T-cell (primary cell): ENCODE data around the gene SYNDIG1. TPM values are rescaled to one million over a fixed set of nuclear protein-coding genes. Genes with fewer than 3 reads are reported as not detected.

Source experiments
- ATAC-seq, 4 experiments: fragments of 200-7000 bp in 3 of 4; fragments of 150-1000 bp in 1 of 4; cut with Tn5 transposase; replicated peaks in 1 of 4; 1 replicate in 3 of 4; 2 replicates in 1 of 4; pipeline ENCODE4 v1.10.0; 2021; ENCODE audit warnings: moderate library complexity in 3 of 4, mild to moderate bottlenecking in 2 of 4, moderate number of reproducible peaks in 1 of 4
- CTCF ChIA-PET, 2 donors: fragments of 300-600 bp; sonication (Branson Sonifier 250); formaldehyde crosslinking; loops; one replicate each; lab custom pipeline; 2022; ENCODE audit warnings: antibody characterized with exemption in 2 of 2; lab: Charles Lee
- POLR2A ChIA-PET, 2 donors: fragments of 300-600 bp; sonication (Branson Sonifier 250); formaldehyde crosslinking; loops; one replicate each; lab custom pipeline; 2022; ENCODE audit warnings: antibody characterized with exemption in 2 of 2; lab: Charles Lee
- DNase-seq, 35 experiments: peaks; one replicate each; pipeline versions ENCODE4 v3.0.0 to v3.0.0-alpha.2; 2013 to 2023
- H3K27ac ChIP-seq: one replicate; pipeline ENCODE4 v1.5.1; 2013; ENCODE audit warnings: low read length
- H3K27me3 ChIP-seq, 2 experiments: replicated peaks in 1 of 2; 1 replicate in 1 of 2; 2 replicates in 1 of 2; pipeline versions ENCODE4 v1.6.1 to v1.7.0; 2013; ENCODE audit warnings: low read length in 1 of 2, mixed read lengths in 1 of 2; ENCODE audit not compliant: control insufficient read depth in 2 of 2, insufficient read depth in 2 of 2; ENCODE audit errors: extremely low read depth in 1 of 2
- H3K36me3 ChIP-seq, 2 donors: 1 replicate in 1 of 2; 2 replicates in 1 of 2; pipeline versions ENCODE4 v1.6.1 to v1.7.0; 2013; ENCODE audit warnings: low read length in 1 of 2; ENCODE audit not compliant: control insufficient read depth in 2 of 2, insufficient read depth in 1 of 2; ENCODE audit errors: extremely low read depth in 1 of 2
- H3K4me1 ChIP-seq, 2 experiments: 1 replicate in 1 of 2; 2 replicates in 1 of 2; pipeline versions ENCODE4 v1.6.1 to v1.7.0; 2013; ENCODE audit warnings: low read length in 2 of 2, mixed read lengths in 1 of 2; ENCODE audit not compliant: insufficient read depth in 2 of 2, control insufficient read depth in 1 of 2; ENCODE audit errors: extremely low read depth in 1 of 2
- H3K4me3 ChIP-seq, 2 donors: 1 replicate in 1 of 2; 2 replicates in 1 of 2; pipeline versions ENCODE4 v1.5.1 to v1.7.0; 2013; ENCODE audit warnings: mild to moderate bottlenecking in 2 of 2, low read length in 1 of 2, moderate library complexity in 1 of 2; ENCODE audit not compliant: control insufficient read depth in 1 of 2; ENCODE audit errors: extremely low read depth in 1 of 2
- H3K9me3 ChIP-seq: 2 replicates; pipeline ENCODE4 v1.7.0; 2013
- H3K27ac Mint-ChIP-seq, 2 donors: one replicate each; pipeline ENCODE4 v1.8.0; 2020 to 2021; ENCODE audit warnings: mild to moderate bottlenecking in 2 of 2, mixed read lengths in 2 of 2
- H3K27me3 Mint-ChIP-seq, 2 donors: one replicate each; pipeline ENCODE4 v1.8.0; 2021 to 2022; ENCODE audit warnings: mixed read lengths in 2 of 2
- H3K36me3 Mint-ChIP-seq: one replicate; pipeline ENCODE4 v1.8.0; 2021; ENCODE audit warnings: mixed read lengths
- H3K4me1 Mint-ChIP-seq, 3 donors: one replicate each; pipeline ENCODE4 v1.8.0; 2020 to 2022; ENCODE audit warnings: mixed read lengths in 3 of 3, mild to moderate bottlenecking in 1 of 3
- H3K4me3 Mint-ChIP-seq, 3 donors: one replicate each; pipeline ENCODE4 v1.8.0; 2020 to 2022; ENCODE audit warnings: mild to moderate bottlenecking in 3 of 3, mixed read lengths in 3 of 3, moderate library complexity in 3 of 3
- H3K9me3 Mint-ChIP-seq, 3 donors: one replicate each; pipeline ENCODE4 v1.8.0; 2020 to 2022; ENCODE audit warnings: mixed read lengths in 3 of 3
- WGBS: methylation state at CpG from one replicate; pipeline ENCODE4 v1.1.5; 2013; ENCODE audit warnings: missing lambda C conversion rate; ENCODE audit not compliant: insufficient coverage; 5-methylcytosine and 5-hydroxymethylcytosine counted together
- total RNA-seq, 35 experiments: library from RNA in 6 of 35; stranded (reverse) in 6 of 35; fragments of 120-200 nt in 1 of 35; gene quantifications; one replicate each; pipeline versions ENCODE4 v1.2.1 to v1.2.4 and lab custom pipeline; 2013 to 2026

SYNDIG1 gene
- total RNA-seq, 5 donors from 2014 or later (not counting 1 experiment from before 2014, with no cell fraction given), result not detected

GRCh38 chr20:24423390-24424313 is 45.8 kb upstream of the SYNDIG1 start:
- Mint-ChIP-seq H3K4me1 (no peaks in the 10 kb centered on the region), H3K27ac (no peak overlapping the region), H3K27me3 (peaks cover 2 to 3% of the 10 kb centered on the region in 2 donors), H3K36me3 (no peaks in the 10 kb centered on the region), H3K4me3 (no peak overlapping the region), H3K9me3 (peaks cover 0 to 5% (median 3%) of the 10 kb centered on the region in 3 donors)
- H3K27me3 ChIP-seq, result peaks cover 0 to 4% of the 10 kb centered on the region in 2 experiments
- CTCF ChIA-PET, result interaction anchor here in 1 of 2 donors (0.7 kb wide), 2 partner anchors 291 to 514 kb away, joined by 3 to 4 read pairs; no protein-coding TSS in a partner anchor
- no peaks in the 10 kb centered on the region for H3K36me3 ChIP-seq
- H3K27ac ChIP-seq, result no peak overlapping the region
- no peaks in the 10 kb centered on the region for H3K4me1 ChIP-seq
- POLR2A ChIA-PET, result no interaction called here
- WGBS, result 86% methylated on average over 3 of the region's 11 CpGs
- no peak for DNase-seq
- no peaks in the 10 kb centered on the region for H3K9me3 ChIP-seq
- no peak overlapping the region for H3K4me3 ChIP-seq
- ATAC-seq, result no peak

GRCh38 chr20:24425523-24426135 is 43.8 kb upstream of the SYNDIG1 start:
- 60% methylated on average over 1 of the region's 4 CpGs for WGBS
- Histone ChIP-seq H3K27me3 (peaks cover 0 to 1% of the 10 kb centered on the region in 2 experiments), H3K27ac (no peak overlapping the region), H3K36me3 (no peaks in the 10 kb centered on the region), H3K4me1 (no peaks in the 10 kb centered on the region), H3K4me3 (no peak overlapping the region), H3K9me3 (no peaks in the 10 kb centered on the region)
- Mint-ChIP-seq H3K4me1 (no peaks in the 10 kb centered on the region), H3K27me3 (peaks cover 4 to 5% of the 10 kb centered on the region in 2 donors), H3K4me3 (no peak overlapping the region), H3K36me3 (no peaks in the 10 kb centered on the region), H3K27ac (no peak overlapping the region), H3K9me3 (peaks cover 0 to 5% (median 3%) of the 10 kb centered on the region in 3 donors)
- ATAC-seq (no peak), DNase-seq (no peak)
- POLR2A ChIA-PET, result no interaction called here
- CTCF ChIA-PET, result no interaction called here

GRCh38 chr20:24431279-24432045 is 38.0 kb upstream of the SYNDIG1 start:
- Histone ChIP-seq H3K27ac (no peak overlapping the region), H3K4me1 (no peaks in the 10 kb centered on the region), H3K4me3 (no peak overlapping the region), H3K9me3 (no peaks in the 10 kb centered on the region), H3K27me3 (peaks cover 0 to 11% of the 10 kb centered on the region in 2 experiments), H3K36me3 (no peaks in the 10 kb centered on the region)
- no peaks in the 10 kb centered on the region for H3K4me1 Mint-ChIP-seq
- no peaks in the 10 kb centered on the region for H3K36me3 Mint-ChIP-seq
- peaks cover 2 to 4% of the 10 kb centered on the region in 2 donors for H3K27me3 Mint-ChIP-seq
- POLR2A ChIA-PET, result no interaction called here
- CTCF ChIA-PET, result no interaction called here
- WGBS, result 77% methylated on average over 4 of the region's 6 CpGs
- H3K9me3 Mint-ChIP-seq, result peaks cover 0 to 5% (median 3%) of the 10 kb centered on the region in 3 donors
- ATAC-seq (no peak), DNase-seq (no peak)
- no peak overlapping the region for H3K4me3 Mint-ChIP-seq
- H3K27ac Mint-ChIP-seq, result no peak overlapping the region

GRCh38 chr20:24432046-24432442 is 37.4 kb upstream of the SYNDIG1 start:
- H3K4me3 Mint-ChIP-seq, result no peak overlapping the region
- no peaks in the 10 kb centered on the region for H3K4me1 Mint-ChIP-seq
- H3K4me1 ChIP-seq, result no peaks in the 10 kb centered on the region
- no peaks in the 10 kb centered on the region for H3K9me3 ChIP-seq
- H3K4me3 ChIP-seq, result no peak overlapping the region
- no peak for DNase-seq
- ChIA-PET POLR2A (no interaction called here), CTCF (no interaction called here)
- H3K36me3 Mint-ChIP-seq, result no peaks in the 10 kb centered on the region
- H3K27me3 Mint-ChIP-seq, result peaks cover 2 to 4% of the 10 kb centered on the region in 2 donors
- no CpG with 5 or more reads among the region's 2 CpGs for WGBS
- no peak for ATAC-seq
- H3K36me3 ChIP-seq, result no peaks in the 10 kb centered on the region
- H3K27ac ChIP-seq, result no peak overlapping the region
- no peak overlapping the region for H3K27ac Mint-ChIP-seq
- peaks cover 0 to 11% of the 10 kb centered on the region in 2 experiments for H3K27me3 ChIP-seq
- H3K9me3 Mint-ChIP-seq, result peaks cover 0 to 5% (median 3%) of the 10 kb centered on the region in 3 donors

- DNase-seq (no peak), ATAC-seq (no peak)
- H3K27me3 Mint-ChIP-seq, result no peaks in the 10 kb centered on the region
- H3K4me3 Mint-ChIP-seq, result no peak overlapping the region
- Histone ChIP-seq H3K27me3 (peaks cover 0 to 5% of the 10 kb centered on the region in 2 experiments), H3K4me3 (no peak overlapping the region), H3K27ac (no peak overlapping the region), H3K4me1 (no peaks in the 10 kb centered on the region), H3K9me3 (no peaks in the 10 kb centered on the region), H3K36me3 (no peaks in the 10 kb centered on the region)
- no CpG with 5 or more reads among the region's 2 CpGs for WGBS
- POLR2A ChIA-PET, result no interaction called here
- H3K27ac Mint-ChIP-seq, result no peak overlapping the region
- H3K36me3 Mint-ChIP-seq, result no peaks in the 10 kb centered on the region
- CTCF ChIA-PET, result no interaction called here
- H3K4me1 Mint-ChIP-seq, result no peaks in the 10 kb centered on the region
- no peaks in the 10 kb centered on the region for H3K9me3 Mint-ChIP-seq
These were observed 33.3 kb upstream of the SYNDIG1 start for GRCh38 chr20:24436160-24436559.
